Dendritic cell treated with granulocyte-macrophage colony-stimulating factor and Interleukin-4, amounts not matched to agents 40 ng/mL and 50 ng/mL, for 4 days (primary cell): Measurements from ENCODE around the gene ATRN.

Experiments used
- H3K27ac Mint-ChIP-seq: one replicate; pipeline ENCODE4 v1.8.0; 2022; ENCODE audit warnings: mild to moderate bottlenecking, mixed read lengths
- H3K27me3 Mint-ChIP-seq: one replicate; pipeline ENCODE4 v1.8.0; 2022; ENCODE audit warnings: mild to moderate bottlenecking, mixed read lengths
- H3K36me3 Mint-ChIP-seq: one replicate; pipeline ENCODE4 v1.8.0; 2022; ENCODE audit warnings: low read depth, mixed read lengths
- H3K4me1 Mint-ChIP-seq: one replicate; pipeline ENCODE4 v1.8.0; 2022; ENCODE audit warnings: low read depth, mixed read lengths
- H3K4me3 Mint-ChIP-seq: one replicate; pipeline ENCODE4 v1.8.0; 2022; ENCODE audit warnings: mild to moderate bottlenecking, moderate library complexity, mixed read lengths
- H3K9me3 Mint-ChIP-seq: one replicate; pipeline ENCODE4 v1.8.0; 2022; ENCODE audit warnings: mixed read lengths
- intact Hi-C: fragments of 100-400 bp; cut with micrococcal nuclease; formaldehyde crosslinking; loops from one replicate; pipeline ENCODE4 v1.15.0; 2022

Gene ATRN

DNA sequence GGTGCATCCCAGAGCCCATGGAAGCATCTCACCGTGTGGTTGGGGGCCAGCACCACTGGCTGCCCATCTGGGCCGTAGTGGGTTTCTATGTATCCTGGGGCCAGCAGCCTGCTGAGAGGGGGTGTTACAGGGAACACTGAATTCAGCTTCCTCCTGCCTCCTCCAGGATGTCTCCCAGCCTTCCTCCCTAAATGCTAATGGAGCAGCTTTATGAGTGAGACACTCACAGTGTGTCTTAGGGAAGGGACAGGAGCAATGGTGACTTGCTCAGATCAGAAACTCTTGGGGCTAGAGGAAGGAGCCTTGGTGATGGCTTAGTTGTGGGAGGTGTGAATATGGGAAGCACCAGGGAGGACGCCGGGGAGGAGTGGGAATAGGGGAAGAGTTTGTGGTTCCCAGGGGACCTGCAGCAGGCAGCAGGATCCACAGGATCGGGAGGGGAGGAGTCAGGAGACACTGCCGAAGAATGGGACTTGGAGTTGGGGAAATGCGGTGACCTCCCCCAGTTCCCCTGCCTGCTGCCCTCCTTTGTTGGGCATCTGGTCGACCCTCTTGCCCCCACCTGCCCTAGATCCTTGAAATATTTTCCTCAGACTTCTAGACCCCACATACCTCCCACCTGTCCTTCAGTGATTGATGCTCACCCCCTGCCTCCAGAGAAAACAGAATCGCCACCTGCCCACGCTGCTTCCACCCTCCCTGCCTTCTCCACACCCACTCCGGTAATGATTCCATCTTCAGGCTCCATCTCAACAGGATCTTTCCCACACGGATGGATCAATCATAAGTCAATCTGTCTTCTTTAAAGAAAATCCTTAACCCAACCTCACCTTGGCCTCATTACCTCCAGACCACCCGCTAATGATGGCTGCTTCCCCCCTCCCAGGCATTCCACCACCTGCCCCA lies 204.4 kb downstream of the ATRN start:
- no peak overlapping the region for H3K27ac Mint-ChIP-seq
- H3K4me3 Mint-ChIP-seq: no peak overlapping the region
- H3K27me3 Mint-ChIP-seq: peaks cover 86% of the 10 kb centered on the region
- intact Hi-C loops: no loop called here
- no peaks in the 10 kb centered on the region for H3K9me3 Mint-ChIP-seq
- no peaks in the 10 kb centered on the region for H3K36me3 Mint-ChIP-seq
- peaks cover 14% of the 10 kb centered on the region for H3K4me1 Mint-ChIP-seq

GRCh38 chr20:3677733-3678132 lies 206.9 kb downstream of the ATRN start:
- peaks cover 86% of the 10 kb centered on the region for H3K27me3 Mint-ChIP-seq
- intact Hi-C loops: loop anchor here (2.0 kb wide), 2 partner anchors 71 to 103 kb away; partner anchors contain the start of gene SPEF1
- no peaks in the 10 kb centered on the region for H3K36me3 Mint-ChIP-seq
- no peak overlapping the region for H3K27ac Mint-ChIP-seq
- peaks cover 14% of the 10 kb centered on the region for H3K4me1 Mint-ChIP-seq
- H3K9me3 Mint-ChIP-seq: no peaks in the 10 kb centered on the region
- H3K4me3 Mint-ChIP-seq: no peak overlapping the region

- Mint-ChIP-seq H3K36me3 (no peaks in the 10 kb centered on the region), H3K4me3 (no peak overlapping the region), H3K27me3 (peaks cover 86% of the 10 kb centered on the region), H3K9me3 (no peaks in the 10 kb centered on the region), H3K4me1 (peaks cover 14% of the 10 kb centered on the region), H3K27ac (no peak overlapping the region)
- intact Hi-C loops: no loop called here
These were observed 207.4 kb downstream of the ATRN start for GRCh38 chr20:3678198-3678597.

- no peaks in the 10 kb centered on the region for H3K36me3 Mint-ChIP-seq
- peak overlapping the region; percentile 0 for H3K27ac Mint-ChIP-seq
- H3K4me1 Mint-ChIP-seq: peaks cover 14% of the 10 kb centered on the region
- H3K27me3 Mint-ChIP-seq: peaks cover 89% of the 10 kb centered on the region
- no peaks in the 10 kb centered on the region for H3K9me3 Mint-ChIP-seq
- intact Hi-C loops: no loop called here
- H3K4me3 Mint-ChIP-seq: no peak overlapping the region
These were observed 208.3 kb downstream of the ATRN start for GRCh38 chr20:3678856-3679720.

GRCh38 chr20:3679749-3680700 lies 209.2 kb downstream of the ATRN start:
- intact Hi-C loops: no loop called here
- Mint-ChIP-seq H3K4me1 (peaks cover 14% of the 10 kb centered on the region), H3K36me3 (no peaks in the 10 kb centered on the region), H3K27ac (peak overlapping the region; percentile 0), H3K4me3 (no peak overlapping the region), H3K9me3 (no peaks in the 10 kb centered on the region), H3K27me3 (peaks cover 88% of the 10 kb centered on the region)

GRCh38 chr20:3680701-3681351 lies 210.0 kb downstream of the ATRN start:
- H3K4me3 Mint-ChIP-seq: no peak overlapping the region
- no peaks in the 10 kb centered on the region for H3K36me3 Mint-ChIP-seq
- intact Hi-C loops: no loop called here
- no peaks in the 10 kb centered on the region for H3K9me3 Mint-ChIP-seq
- peaks cover 88% of the 10 kb centered on the region for H3K27me3 Mint-ChIP-seq
- peaks cover 14% of the 10 kb centered on the region for H3K4me1 Mint-ChIP-seq
- no peak overlapping the region for H3K27ac Mint-ChIP-seq

DNA sequence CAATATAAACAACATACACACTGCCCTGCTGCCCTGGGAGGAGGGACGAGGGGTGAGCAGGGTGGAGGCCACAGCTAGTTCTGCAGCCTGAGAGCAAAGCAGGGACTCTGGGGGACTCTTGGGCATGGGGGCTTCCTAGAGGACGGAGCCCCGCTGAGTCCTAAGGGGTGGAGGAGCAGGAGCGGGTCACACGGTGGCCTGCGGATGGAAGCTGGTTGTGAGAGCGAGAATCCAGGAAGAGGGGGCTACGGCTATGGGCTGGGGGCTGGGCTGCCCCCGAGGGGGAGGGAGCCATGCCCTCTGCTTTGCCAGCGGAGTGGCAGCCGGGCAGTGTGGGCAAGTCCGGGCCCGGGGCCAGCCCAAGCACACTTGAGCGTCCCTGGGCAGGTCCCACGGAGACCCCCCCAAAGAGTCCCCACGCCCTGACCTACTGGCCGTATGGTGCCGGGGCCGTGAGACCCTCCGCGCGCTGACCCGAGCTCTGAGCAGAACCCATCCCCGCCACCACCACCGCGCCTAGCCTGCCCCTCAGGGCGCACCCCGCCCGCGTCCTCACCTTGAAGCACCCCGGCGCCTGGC lies 210.6 kb downstream of the ATRN start:
- peaks cover 14% of the 10 kb centered on the region for H3K4me1 Mint-ChIP-seq
- no peak overlapping the region for H3K27ac Mint-ChIP-seq
- H3K27me3 Mint-ChIP-seq: peaks cover 87% of the 10 kb centered on the region
- H3K4me3 Mint-ChIP-seq: peak overlapping the region; percentile 20
- no peaks in the 10 kb centered on the region for H3K9me3 Mint-ChIP-seq
- H3K36me3 Mint-ChIP-seq: no peaks in the 10 kb centered on the region
- intact Hi-C loops: no loop called here

DNA sequence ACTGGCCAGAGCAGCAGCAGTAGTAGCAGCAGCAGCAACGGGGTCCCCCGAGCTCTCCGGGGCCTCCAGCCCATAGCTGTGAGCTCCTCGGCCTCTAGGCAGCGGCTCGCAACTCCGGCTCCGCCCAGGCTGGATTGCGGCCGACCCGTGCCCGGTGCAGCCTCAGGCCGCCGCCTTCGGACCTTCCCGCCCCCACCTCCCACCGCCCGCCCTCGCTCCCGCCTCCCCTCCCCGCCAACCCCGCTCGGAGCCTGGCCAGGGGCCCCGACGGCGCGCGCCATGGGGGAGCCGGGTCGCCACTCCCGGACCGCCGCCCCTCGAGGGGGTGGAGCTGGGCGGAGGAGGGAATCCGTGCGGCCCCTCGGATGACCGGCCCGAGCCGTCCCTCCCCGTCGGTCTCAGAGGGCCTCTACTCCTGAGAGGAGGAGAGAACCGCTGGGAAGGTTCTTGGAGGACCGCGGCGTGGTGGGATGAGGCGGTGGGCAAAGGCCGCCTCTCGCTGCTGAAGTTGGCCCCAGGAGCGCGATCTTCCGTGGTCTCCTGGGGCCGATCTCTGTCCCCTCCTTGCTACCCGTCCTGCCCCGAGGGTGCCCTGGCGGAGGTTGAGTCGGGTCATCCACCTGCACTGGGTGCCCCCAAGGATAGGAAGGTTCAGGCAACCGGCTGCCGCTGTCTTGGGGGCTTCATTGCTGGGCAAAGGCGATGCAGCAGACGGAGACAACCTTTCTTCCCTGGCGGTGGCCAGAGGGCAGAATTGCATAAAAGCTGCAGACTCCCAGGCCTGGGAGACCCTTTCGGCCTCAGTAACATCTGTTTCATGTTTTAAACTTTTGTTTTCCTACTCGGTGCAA lies 211.3 kb downstream of the ATRN start, which contains the start of gene ADAM33:
Gene ADAM33, minus strand, starts transcription at position 80 of the 851 bp plus-strand sequence. Its CDS starts 6 bp downstream, at position 74.
- H3K9me3 Mint-ChIP-seq: no peaks in the 10 kb centered on the region
- intact Hi-C loops: no loop called here
- peaks cover 9% of the 10 kb centered on the region for H3K4me1 Mint-ChIP-seq
- no peak within 1 kb of the TSS for H3K27ac Mint-ChIP-seq
- peak within 1 kb of the TSS; percentile 20 for H3K4me3 Mint-ChIP-seq
- H3K27me3 Mint-ChIP-seq: peaks cover 85% of the 10 kb centered on the region
- no peaks in the 10 kb centered on the region for H3K36me3 Mint-ChIP-seq

GRCh38 chr20:3685341-3685740 lies 214.5 kb downstream of the ATRN start:
- H3K4me3 Mint-ChIP-seq: no peak overlapping the region
- H3K36me3 Mint-ChIP-seq: peaks cover 29% of the 10 kb centered on the region
- no peaks in the 10 kb centered on the region for H3K9me3 Mint-ChIP-seq
- H3K27me3 Mint-ChIP-seq: peaks cover 64% of the 10 kb centered on the region
- intact Hi-C loops: no loop called here
- H3K27ac Mint-ChIP-seq: no peak overlapping the region
- peaks cover 25% of the 10 kb centered on the region for H3K4me1 Mint-ChIP-seq

DNA sequence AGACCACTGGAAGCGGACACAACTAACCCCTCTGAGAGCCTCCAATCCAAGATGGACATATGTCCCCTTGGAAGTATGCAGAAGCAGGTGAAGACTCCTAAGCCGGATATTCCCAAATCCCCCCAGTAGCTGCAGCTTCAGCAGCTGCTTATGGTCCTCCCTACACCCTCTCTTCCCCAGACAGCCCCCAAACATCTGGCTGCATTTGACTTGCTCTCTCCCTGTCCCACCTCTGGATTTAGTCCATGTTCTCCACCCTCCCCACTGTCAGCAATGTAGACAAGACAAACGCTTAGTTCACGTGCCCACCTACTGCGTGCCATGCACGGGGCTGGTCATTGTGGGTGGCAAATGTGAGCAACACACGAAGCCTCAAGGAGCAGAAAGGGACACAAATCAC lies 215.6 kb downstream of the ATRN start:
- intact Hi-C loops: no loop called here
- H3K27me3 Mint-ChIP-seq: peaks cover 53% of the 10 kb centered on the region
- H3K4me1 Mint-ChIP-seq: peaks cover 21% of the 10 kb centered on the region
- H3K9me3 Mint-ChIP-seq: no peaks in the 10 kb centered on the region
- H3K27ac Mint-ChIP-seq: no peak overlapping the region
- no peak overlapping the region for H3K4me3 Mint-ChIP-seq
- peaks cover 40% of the 10 kb centered on the region for H3K36me3 Mint-ChIP-seq

- Mint-ChIP-seq H3K27ac (no peak overlapping the region), H3K27me3 (peaks cover 48% of the 10 kb centered on the region), H3K4me3 (no peak overlapping the region), H3K36me3 (peaks cover 45% of the 10 kb centered on the region), H3K4me1 (peaks cover 18% of the 10 kb centered on the region), H3K9me3 (no peaks in the 10 kb centered on the region)
- intact Hi-C loops: no loop called here
These were observed 216.1 kb downstream of the ATRN start for GRCh38 chr20:3686867-3687321.

GRCh38 chr20:3687655-3688054 lies 216.8 kb downstream of the ATRN start:
- H3K36me3 Mint-ChIP-seq: peaks cover 52% of the 10 kb centered on the region
- intact Hi-C loops: no loop called here
- H3K27ac Mint-ChIP-seq: no peak overlapping the region
- H3K27me3 Mint-ChIP-seq: peaks cover 42% of the 10 kb centered on the region
- no peaks in the 10 kb centered on the region for H3K9me3 Mint-ChIP-seq
- peaks cover 18% of the 10 kb centered on the region for H3K4me1 Mint-ChIP-seq
- no peak overlapping the region for H3K4me3 Mint-ChIP-seq
